Lower leg skin (tissue), 3 donors: ENCODE data around the gene NIPBL.

Source experiments
- POLR2A ChIP-seq, 2 donors: fragments of 450-650 bp; IDR thresholded peaks; one replicate each; pipeline ENCODE4 v1.6.1; 2016 to 2017; ENCODE audit warnings: antibody characterized with exemption in 2 of 2, mild to moderate bottlenecking in 1 of 2, moderate library complexity in 1 of 2
- TF ChIP-seq, protein P1 (sequence below), 3 donors: fragments of 450-650 bp; IDR thresholded peaks; one replicate each; pipeline ENCODE4 v1.5.1; 2016; ENCODE audit warnings: antibody characterized with exemption in 3 of 3, mild to moderate bottlenecking in 3 of 3, moderate library complexity in 2 of 3

DNA sequence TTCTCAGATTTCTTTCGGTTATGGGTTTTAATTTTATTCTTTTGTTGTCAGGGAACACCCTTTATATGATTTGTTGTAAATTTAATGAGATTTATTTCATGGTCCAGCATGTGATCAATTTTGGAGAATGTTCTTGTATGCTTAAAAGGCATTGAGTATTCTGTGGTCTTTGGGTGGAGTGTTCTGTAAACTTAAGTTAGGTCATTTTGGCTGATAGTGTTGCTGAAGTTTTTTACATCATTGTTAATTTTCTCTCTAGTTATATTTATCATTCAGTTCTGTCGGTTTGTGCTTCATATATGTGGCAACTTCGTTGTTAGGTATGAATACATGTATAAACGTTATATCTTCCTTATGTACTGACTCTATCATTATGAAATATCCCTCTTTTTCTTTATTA lies 55.5 kb downstream of the NIPBL start:
- TF ChIP-seq, protein P1, sequence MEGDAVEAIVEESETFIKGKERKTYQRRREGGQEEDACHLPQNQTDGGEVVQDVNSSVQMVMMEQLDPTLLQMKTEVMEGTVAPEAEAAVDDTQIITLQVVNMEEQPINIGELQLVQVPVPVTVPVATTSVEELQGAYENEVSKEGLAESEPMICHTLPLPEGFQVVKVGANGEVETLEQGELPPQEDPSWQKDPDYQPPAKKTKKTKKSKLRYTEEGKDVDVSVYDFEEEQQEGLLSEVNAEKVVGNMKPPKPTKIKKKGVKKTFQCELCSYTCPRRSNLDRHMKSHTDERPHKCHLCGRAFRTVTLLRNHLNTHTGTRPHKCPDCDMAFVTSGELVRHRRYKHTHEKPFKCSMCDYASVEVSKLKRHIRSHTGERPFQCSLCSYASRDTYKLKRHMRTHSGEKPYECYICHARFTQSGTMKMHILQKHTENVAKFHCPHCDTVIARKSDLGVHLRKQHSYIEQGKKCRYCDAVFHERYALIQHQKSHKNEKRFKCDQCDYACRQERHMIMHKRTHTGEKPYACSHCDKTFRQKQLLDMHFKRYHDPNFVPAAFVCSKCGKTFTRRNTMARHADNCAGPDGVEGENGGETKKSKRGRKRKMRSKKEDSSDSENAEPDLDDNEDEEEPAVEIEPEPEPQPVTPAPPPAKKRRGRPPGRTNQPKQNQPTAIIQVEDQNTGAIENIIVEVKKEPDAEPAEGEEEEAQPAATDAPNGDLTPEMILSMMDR (IDR thresholded peaks at IDR 0.05), result no peak
- TF ChIP-seq POLR2A (IDR thresholded peaks at IDR 0.05), result no peak
